Aortic smooth muscle cell (primary cell): ENCODE results near the gene OR2AK2. TPM values are rescaled to one million over a fixed set of nuclear protein-coding genes. Genes with fewer than 3 reads are reported as not detected.

Experiments used
- total RNA-seq: library from RNA; depleted of rRNA; stranded (reverse); fragments of >200 nt; gene quantifications from 2 replicates; pipeline ENCODE4 v1.2.3, GENCODE V29; 2014

Gene OR2AK2
- not detected in 2 replicates for total RNA-seq

GRCh38 chr1:247964933-247965332 is at the start of gene OR2AK2:
Gene OR2AK2 (plus strand): TSS chr1:247965233. CDS start chr1:247965377, 144 bp downstream.

GRCh38 chr1:247919952-247920351 is 45.1 kb upstream of the OR2AK2 start, which contains the start of gene OR2T8:
Gene OR2T8 (plus strand): TSS chr1:247920252. CDS start chr1:247921018, 766 bp downstream.

GRCh38 chr1:247924868-247925267 is 40.2 kb upstream of the OR2AK2 start, which contains the start of gene OR2AJ1:
Gene OR2AJ1 (plus strand): TSS chr1:247924889. CDS start chr1:247933769, 8,880 bp downstream.

GRCh38 chr1:247948558-247948957 is 16.5 kb upstream of the OR2AK2 start, which contains the start of gene OR2L8:
Gene OR2L8 (plus strand): TSS chr1:247948858. CDS start chr1:247948858, 0 bp downstream.

GRCh38 chr1:248013229-248013710 is 48.2 kb downstream of the OR2AK2 start, which contains the start of gene OR2L5:
Gene OR2L5 (plus strand): TSS chr1:248013660. CDS start chr1:248021948, 8,288 bp downstream.

Other genes starting within 250 kb of the OR2AK2 start
- not detected in 2 replicates for gene OR6F1, start 248.6 kb upstream of the OR2AK2 start, total RNA-seq
- not detected in 2 replicates for gene OR14K1, start 226.6 kb upstream of the OR2AK2 start, total RNA-seq
- not detected in 2 replicates for gene OR14A2, start 217.1 kb upstream of the OR2AK2 start, total RNA-seq
- not detected in 2 replicates for gene OR1C1, start 204.7 kb upstream of the OR2AK2 start, total RNA-seq
- not detected in 2 replicates for gene OR14A16, start 141.1 kb upstream of the OR2AK2 start, total RNA-seq
- gene OR11L1, start 123.3 kb upstream of the OR2AK2 start, total RNA-seq: not detected in 2 replicates
- 0.06 and 0.53 TPM in 2 replicates for gene TRIM58, start 108.0 kb upstream of the OR2AK2 start, total RNA-seq
- gene OR2W3, start 69.6 kb upstream of the OR2AK2 start, total RNA-seq: 0.26 TPM in 1 of 2 replicates, not detected in the other
- not detected in 2 replicates for gene OR2T8, start 45.0 kb upstream of the OR2AK2 start, total RNA-seq
- gene OR2AJ1, start 40.3 kb upstream of the OR2AK2 start, total RNA-seq: not detected in 2 replicates
- gene OR2L8, start 16.4 kb upstream of the OR2AK2 start, total RNA-seq: not detected in 2 replicates
- gene OR2L5, start 48.4 kb downstream of the OR2AK2 start, total RNA-seq: not detected in 2 replicates
- gene OR2L2, start 64.8 kb downstream of the OR2AK2 start, total RNA-seq: under 0.01 TPM in 2 replicates
- gene OR2L3, start 81.6 kb downstream of the OR2AK2 start, total RNA-seq: not detected in 2 replicates
- not detected in 2 replicates for gene OR2L13, start 130.0 kb downstream of the OR2AK2 start, total RNA-seq
- not detected in 2 replicates for gene OR2M5, start 179.9 kb downstream of the OR2AK2 start, total RNA-seq
- gene OR2M2, start 209.6 kb downstream of the OR2AK2 start, total RNA-seq: not detected in 2 replicates
- not detected in 2 replicates for gene OR2M3, start 232.0 kb downstream of the OR2AK2 start, total RNA-seq